Measurements from ENCODE around the gene CDYL2. TPM values are rescaled to one million over a fixed set of nuclear protein-coding genes. Genes with fewer than 3 reads are reported as not detected.
A peak's percentile ranks its signal among the peaks of the same experiment; 100 is the strongest.

The CDYL2 gene
- total RNA-seq, 1 experiment from 2014 or later: 7.1 TPM

DNA sequence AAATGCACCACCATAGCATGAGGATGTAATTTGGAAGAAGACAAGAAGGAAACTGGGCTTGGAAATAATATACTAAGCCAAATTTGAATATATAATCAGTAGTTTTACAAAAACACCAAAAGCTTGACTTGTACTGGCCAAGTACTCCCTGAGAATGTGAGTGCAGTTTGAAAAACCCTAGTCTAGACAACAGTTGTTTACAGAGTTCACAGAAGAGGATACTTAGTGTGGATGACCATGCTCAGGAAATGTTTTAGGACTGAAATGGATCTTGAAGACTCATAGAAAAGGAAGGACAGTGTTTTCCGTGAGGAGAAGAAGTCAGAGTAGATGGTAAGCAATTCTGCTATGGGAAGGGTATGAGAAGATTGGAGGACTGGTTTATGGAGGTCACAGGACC is 1.9 kb upstream of the CDYL2 start:
- CTCF ChIA-PET: interaction anchor here (1.9 to 4.0 kb wide), 2 partner anchors 18 to 279 kb away, joined by 4 to 21 read pairs; no protein-coding TSS in a partner anchor
- POLR2A ChIA-PET: no interaction called here

DNA sequence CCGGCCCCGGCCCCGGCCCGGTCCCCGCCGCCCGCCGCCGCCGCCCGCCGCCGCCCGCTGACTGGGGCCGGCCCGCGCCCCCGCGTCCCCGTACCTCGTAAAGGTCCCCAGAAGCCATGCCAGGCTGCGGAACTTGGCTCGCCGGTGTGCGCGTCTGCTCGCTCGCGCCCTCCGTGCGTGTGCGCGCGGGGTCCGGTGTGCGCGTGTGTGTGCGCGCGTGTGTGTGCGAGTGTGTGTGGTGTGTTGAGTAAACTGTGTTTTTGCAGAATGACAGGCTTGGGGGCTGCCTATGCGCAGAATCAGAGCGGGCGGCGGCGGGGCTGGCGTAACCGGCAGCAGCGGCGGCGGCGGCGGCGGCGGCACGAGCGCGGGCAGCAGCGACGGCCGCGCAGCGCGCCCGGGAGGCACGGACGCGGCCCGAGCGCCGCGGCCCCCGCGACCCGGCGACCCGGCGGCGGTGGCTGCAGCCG is 307 bp downstream of the CDYL2 start:
- peak overlapping the region; percentile 74 for H3K4me3 Mint-ChIP-seq (ENCODE audit: unreplicated experiment)
- no peaks in the 10 kb centered on the region for H3K9me3 Mint-ChIP-seq (ENCODE audit: unreplicated experiment)
- no peaks in the 10 kb centered on the region for H3K36me3 Mint-ChIP-seq (ENCODE audit: insufficient read depth, unreplicated experiment)
- CTCF ChIA-PET: no interaction called here
- BruUV-seq (replicated peaks): no TSS peak
- intact Hi-C loops (cut with micrococcal nuclease): no loop called here
- no peak for DNase-seq (ENCODE audit: unreplicated experiment)
- H3K4me1 Mint-ChIP-seq (ENCODE audit: insufficient read depth, unreplicated experiment): peaks cover 9% of the 10 kb centered on the region
- TF ChIP-seq, protein P1, sequence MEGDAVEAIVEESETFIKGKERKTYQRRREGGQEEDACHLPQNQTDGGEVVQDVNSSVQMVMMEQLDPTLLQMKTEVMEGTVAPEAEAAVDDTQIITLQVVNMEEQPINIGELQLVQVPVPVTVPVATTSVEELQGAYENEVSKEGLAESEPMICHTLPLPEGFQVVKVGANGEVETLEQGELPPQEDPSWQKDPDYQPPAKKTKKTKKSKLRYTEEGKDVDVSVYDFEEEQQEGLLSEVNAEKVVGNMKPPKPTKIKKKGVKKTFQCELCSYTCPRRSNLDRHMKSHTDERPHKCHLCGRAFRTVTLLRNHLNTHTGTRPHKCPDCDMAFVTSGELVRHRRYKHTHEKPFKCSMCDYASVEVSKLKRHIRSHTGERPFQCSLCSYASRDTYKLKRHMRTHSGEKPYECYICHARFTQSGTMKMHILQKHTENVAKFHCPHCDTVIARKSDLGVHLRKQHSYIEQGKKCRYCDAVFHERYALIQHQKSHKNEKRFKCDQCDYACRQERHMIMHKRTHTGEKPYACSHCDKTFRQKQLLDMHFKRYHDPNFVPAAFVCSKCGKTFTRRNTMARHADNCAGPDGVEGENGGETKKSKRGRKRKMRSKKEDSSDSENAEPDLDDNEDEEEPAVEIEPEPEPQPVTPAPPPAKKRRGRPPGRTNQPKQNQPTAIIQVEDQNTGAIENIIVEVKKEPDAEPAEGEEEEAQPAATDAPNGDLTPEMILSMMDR (IDR thresholded peaks at IDR 0.05; ENCODE audit: unreplicated experiment): no peak
- POLR2A ChIA-PET: no interaction called here
- H3K27ac Mint-ChIP-seq (ENCODE audit: low read depth, unreplicated experiment): peak overlapping the region; percentile 52
- no peaks in the 10 kb centered on the region for H3K27me3 Mint-ChIP-seq (ENCODE audit: insufficient read depth, unreplicated experiment)

More for the DNA sequence above, 1.9 kb upstream of the CDYL2 start:
- no TSS peak for BruUV-seq (replicated peaks)
- Mint-ChIP-seq H3K4me1 (ENCODE audit: insufficient read depth, unreplicated experiment) (peaks cover 9% of the 10 kb centered on the region), H3K36me3 (ENCODE audit: insufficient read depth, unreplicated experiment) (no peaks in the 10 kb centered on the region), H3K27me3 (ENCODE audit: insufficient read depth, unreplicated experiment) (no peaks in the 10 kb centered on the region), H3K9me3 (ENCODE audit: unreplicated experiment) (no peaks in the 10 kb centered on the region), H3K27ac (ENCODE audit: low read depth, unreplicated experiment) (peak overlapping the region; percentile 0), H3K4me3 (ENCODE audit: unreplicated experiment) (no peak overlapping the region)
- TF ChIP-seq, protein P1 (IDR thresholded peaks at IDR 0.05; ENCODE audit: unreplicated experiment): no peak
- DNase-seq (ENCODE audit: unreplicated experiment): no peak
- intact Hi-C loops (cut with micrococcal nuclease): no loop called here

DNA sequence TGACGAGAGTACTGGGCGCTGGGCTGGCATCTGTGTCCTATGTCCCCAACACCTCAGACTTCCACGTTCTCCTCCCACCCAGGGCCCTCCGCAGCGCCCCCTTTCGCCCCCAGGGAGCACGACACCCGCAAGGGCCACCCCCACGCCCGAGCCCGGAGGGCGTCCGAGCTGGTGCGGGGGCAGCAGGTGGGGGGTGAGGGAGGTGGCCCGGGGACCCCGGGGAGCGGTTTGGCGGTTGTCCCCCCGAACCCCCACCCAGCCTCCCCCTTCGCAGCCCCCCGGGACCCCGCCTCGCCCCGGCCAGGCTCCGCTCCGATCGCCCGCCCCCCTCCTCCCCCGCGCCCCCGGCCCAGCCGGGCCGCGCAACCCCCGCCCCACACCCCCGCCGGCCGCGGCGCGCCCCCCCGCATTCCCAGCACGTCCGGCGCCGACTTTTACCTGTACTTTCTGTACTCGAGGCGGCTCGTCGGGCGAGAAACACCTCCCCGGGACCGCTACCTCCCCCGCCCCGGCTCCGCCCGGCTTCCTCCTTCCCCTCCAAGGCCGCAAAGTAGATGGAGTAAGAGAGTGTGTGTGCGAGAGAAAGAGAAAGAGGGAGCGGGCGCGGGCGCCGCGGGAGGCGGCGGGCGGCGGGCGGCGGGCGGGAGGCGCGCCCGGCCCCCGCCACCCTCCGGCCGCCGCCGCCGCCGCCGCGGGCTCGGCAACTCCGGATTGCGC is 901 bp downstream of the CDYL2 start:
- TF ChIP-seq, protein P1 (IDR thresholded peaks at IDR 0.05; ENCODE audit: unreplicated experiment): peak; percentile 12
- Mint-ChIP-seq H3K4me3 (ENCODE audit: unreplicated experiment) (peak overlapping the region; percentile 74), H3K36me3 (ENCODE audit: insufficient read depth, unreplicated experiment) (no peaks in the 10 kb centered on the region), H3K27ac (ENCODE audit: low read depth, unreplicated experiment) (peak overlapping the region; percentile 52), H3K4me1 (ENCODE audit: insufficient read depth, unreplicated experiment) (peaks cover 9% of the 10 kb centered on the region), H3K9me3 (ENCODE audit: unreplicated experiment) (no peaks in the 10 kb centered on the region), H3K27me3 (ENCODE audit: insufficient read depth, unreplicated experiment) (no peaks in the 10 kb centered on the region)
- BruUV-seq (replicated peaks): no TSS peak
- ChIA-PET CTCF (no interaction called here), POLR2A (no interaction called here)
- intact Hi-C loops (cut with micrococcal nuclease): no loop called here
- DNase-seq (ENCODE audit: unreplicated experiment): no peak

DNA sequence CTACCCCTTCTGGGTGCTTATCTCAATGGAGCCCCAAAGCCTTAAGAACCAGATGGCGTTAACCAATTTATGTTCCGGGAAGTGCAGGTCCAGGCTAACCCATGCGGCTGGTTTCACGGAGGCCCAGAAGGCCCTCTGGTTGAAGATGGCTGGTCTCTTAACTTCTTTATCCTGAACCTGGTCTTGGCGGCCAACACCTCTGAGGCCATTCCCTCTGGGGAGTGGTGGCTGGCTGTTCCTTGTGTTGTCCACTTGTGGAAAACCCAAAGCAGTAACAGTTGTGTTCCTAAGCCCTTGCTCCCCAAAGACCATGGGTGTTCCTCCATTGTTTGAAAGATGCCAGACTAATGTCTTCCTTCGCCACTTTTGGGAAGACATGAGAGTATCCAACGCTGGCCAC is 1.5 kb downstream of the CDYL2 start:
- Mint-ChIP-seq H3K27me3 (ENCODE audit: insufficient read depth, unreplicated experiment) (no peaks in the 10 kb centered on the region), H3K27ac (ENCODE audit: low read depth, unreplicated experiment) (no peak overlapping the region), H3K4me3 (ENCODE audit: unreplicated experiment) (peak overlapping the region; percentile 36), H3K4me1 (ENCODE audit: insufficient read depth, unreplicated experiment) (peaks cover 9% of the 10 kb centered on the region), H3K36me3 (ENCODE audit: insufficient read depth, unreplicated experiment) (no peaks in the 10 kb centered on the region), H3K9me3 (ENCODE audit: unreplicated experiment) (no peaks in the 10 kb centered on the region)
- no peak for DNase-seq (ENCODE audit: unreplicated experiment)
- intact Hi-C loops (cut with micrococcal nuclease): no loop called here
- ChIA-PET CTCF (no interaction called here), POLR2A (no interaction called here)
- TF ChIP-seq, protein P1 (IDR thresholded peaks at IDR 0.05; ENCODE audit: unreplicated experiment): no peak
- BruUV-seq (replicated peaks): no TSS peak

Data from MCF 10A (cell line).